NCI-H1694 (cell line): ENCODE measurements around the gene ENO3.
A peak's percentile ranks its signal among the peaks of the same experiment; 100 is the strongest.
"Not testable (repeated sequence)": the region's sequence is repeated elsewhere in the genome, so short reads cannot be mapped to it uniquely, and the experiment has no call there.

Experiments
- DNase-seq: peaks from one replicate; lab custom pipeline; 2025; lab: John Stamatoyannopoulos, UW

The ENO3 gene

GRCh38 chr17:4950746-4951204 lies at the start of gene ENO3:
Gene ENO3 (plus strand): TSS chr17:4951119. CDS start chr17:4951830, 711 bp downstream.
- DNase-seq, result peak; percentile 45

GRCh38 chr17:4901648-4902344 lies 49.1 kb upstream of the ENO3 start:
- no peak for DNase-seq

DNA sequence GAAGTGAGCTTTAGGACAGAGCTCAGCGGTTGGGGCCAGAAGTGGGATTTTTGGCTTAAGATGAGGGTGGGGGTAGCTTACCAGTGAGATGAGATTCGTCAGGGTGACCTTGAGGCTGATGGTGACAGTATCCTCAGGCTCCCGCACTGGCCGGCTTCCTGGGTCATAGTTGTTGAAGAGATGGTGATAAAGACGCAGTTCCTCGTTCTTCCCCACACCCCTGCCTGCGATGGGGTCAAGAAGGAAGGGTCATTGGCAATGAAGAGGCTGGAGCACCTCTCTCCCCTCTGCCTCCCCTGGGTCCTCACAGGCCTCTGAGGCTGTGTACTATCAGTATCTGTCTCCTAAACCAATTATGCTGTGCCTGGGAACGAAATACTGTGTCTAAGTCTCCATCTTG lies 48.4 kb upstream of the ENO3 start:
- no peak for DNase-seq

- peak; percentile 85 for DNase-seq
These were observed 47.7 kb upstream of the ENO3 start, which contains the start of gene CHRNE for GRCh38 chr17:4903051-4903818. Gene CHRNE (minus strand): TSS chr17:4903098. CDS start chr17:4903063, 35 bp downstream.

DNA sequence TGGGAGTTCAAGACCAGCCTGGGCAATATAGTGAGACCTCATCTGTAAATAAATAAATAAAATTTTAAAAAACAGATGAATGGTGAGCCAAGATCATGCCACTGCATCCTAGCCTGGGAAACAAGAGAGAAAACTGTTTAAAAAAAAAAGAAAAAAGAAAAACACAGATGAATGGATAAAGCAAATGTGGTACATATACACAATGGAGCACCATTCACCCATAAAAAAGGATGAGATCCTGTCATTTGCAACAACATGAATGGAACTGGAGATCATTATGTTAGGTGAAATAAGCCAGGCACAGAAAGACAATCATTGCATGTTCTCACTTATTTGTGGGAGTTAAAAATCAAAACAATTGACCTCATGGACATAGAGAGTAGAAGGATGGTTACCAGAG lies 44.3 kb upstream of the ENO3 start:
- DNase-seq, result not testable (repeated sequence)

GRCh38 chr17:4908301-4908700 lies 42.6 kb upstream of the ENO3 start:
- no peak for DNase-seq

- DNase-seq, result peak; percentile 51
These were observed 42.0 kb upstream of the ENO3 start for GRCh38 chr17:4908711-4909496.

- DNase-seq, result no peak
These were observed 36.9 kb upstream of the ENO3 start for GRCh38 chr17:4913994-4914393.

GRCh38 chr17:4914551-4914950 lies 36.4 kb upstream of the ENO3 start:
- DNase-seq, result not testable (repeated sequence)

DNA sequence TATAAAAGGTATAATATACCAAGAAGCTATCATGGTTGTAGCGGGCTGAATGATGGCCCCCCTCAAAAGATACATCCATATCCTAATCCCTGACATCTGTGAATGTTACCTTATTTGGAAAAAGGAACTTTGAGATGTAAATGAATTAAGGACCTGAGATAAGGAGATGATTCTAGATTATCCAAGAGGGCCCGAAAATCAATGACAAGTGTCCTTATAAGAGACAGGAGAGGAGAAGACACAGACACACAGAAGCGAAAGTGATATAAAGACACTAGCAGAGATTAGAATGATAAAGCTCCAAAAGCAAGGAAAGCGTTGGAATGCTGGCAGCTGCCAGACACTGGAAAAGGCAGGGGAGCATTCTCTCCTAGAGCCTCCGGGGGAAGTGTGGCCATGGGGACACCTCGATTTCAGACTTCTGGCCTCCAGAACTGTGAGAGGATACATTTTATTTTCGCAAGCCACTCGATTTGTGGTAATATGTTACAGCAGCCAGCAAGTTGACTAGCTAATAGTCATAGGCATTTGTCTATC lies 31.3 kb upstream of the ENO3 start:
- no peak for DNase-seq

GRCh38 chr17:4920351-4921048 lies 30.4 kb upstream of the ENO3 start:
- DNase-seq, result no peak

- no peak for DNase-seq
These were observed 29.6 kb upstream of the ENO3 start for GRCh38 chr17:4921320-4921719.

DNA sequence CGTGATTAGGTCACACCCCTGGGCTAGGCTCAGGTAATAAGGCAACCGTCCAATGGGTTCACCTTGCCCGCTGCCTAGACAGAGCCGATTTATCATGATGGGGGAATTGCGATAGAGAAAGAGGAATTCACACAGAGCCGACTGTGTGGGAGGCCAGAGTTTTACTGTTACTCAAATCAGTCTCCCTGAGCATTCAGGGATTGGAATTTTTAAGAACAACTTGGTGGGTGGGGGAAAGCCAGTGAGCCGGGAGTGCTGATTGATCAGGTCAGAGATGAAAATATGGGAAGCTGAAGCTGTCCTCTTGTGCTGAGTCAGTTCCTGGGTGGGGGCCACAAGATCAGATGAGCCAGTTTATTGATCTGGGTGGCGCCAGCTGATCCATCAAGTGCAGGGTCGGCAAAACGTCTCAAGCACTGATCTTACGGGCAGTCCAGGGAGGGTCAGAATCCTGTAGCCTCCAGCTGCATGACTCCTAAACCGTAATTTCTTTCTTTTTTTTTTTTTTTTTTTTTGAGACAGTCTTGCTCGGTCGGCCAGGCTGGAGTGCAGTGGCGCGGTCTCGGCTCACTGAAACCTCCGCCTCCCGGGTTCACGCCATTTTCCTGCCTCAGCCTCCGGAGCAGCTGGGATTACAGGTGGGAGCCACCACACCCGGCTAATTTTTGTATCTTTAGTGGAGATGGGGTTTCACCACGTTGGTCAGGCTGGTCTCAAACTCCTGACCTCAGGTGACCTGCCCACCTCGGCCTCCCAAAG lies 24.2 kb upstream of the ENO3 start:
- not testable (repeated sequence) for DNase-seq

- no peak for DNase-seq
These were observed 22.0 kb upstream of the ENO3 start for GRCh38 chr17:4928881-4929280.

- DNase-seq, result no peak
These were observed 19.0 kb upstream of the ENO3 start, which contains the start of gene GP1BA for GRCh38 chr17:4931963-4932362. Gene GP1BA (plus strand): TSS chr17:4932277. CDS start chr17:4932605, 328 bp downstream.

DNA sequence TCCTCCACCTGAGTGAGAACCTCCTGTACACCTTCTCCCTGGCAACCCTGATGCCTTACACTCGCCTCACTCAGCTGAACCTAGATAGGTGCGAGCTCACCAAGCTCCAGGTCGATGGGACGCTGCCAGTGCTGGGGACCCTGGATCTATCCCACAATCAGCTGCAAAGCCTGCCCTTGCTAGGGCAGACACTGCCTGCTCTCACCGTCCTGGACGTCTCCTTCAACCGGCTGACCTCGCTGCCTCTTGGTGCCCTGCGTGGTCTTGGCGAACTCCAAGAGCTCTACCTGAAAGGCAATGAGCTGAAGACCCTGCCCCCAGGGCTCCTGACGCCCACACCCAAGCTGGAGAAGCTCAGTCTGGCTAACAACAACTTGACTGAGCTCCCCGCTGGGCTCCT lies 18.2 kb upstream of the ENO3 start:
- DNase-seq, result no peak

- no peak for DNase-seq
These were observed 17.3 kb upstream of the ENO3 start for GRCh38 chr17:4933646-4934045.

DNA sequence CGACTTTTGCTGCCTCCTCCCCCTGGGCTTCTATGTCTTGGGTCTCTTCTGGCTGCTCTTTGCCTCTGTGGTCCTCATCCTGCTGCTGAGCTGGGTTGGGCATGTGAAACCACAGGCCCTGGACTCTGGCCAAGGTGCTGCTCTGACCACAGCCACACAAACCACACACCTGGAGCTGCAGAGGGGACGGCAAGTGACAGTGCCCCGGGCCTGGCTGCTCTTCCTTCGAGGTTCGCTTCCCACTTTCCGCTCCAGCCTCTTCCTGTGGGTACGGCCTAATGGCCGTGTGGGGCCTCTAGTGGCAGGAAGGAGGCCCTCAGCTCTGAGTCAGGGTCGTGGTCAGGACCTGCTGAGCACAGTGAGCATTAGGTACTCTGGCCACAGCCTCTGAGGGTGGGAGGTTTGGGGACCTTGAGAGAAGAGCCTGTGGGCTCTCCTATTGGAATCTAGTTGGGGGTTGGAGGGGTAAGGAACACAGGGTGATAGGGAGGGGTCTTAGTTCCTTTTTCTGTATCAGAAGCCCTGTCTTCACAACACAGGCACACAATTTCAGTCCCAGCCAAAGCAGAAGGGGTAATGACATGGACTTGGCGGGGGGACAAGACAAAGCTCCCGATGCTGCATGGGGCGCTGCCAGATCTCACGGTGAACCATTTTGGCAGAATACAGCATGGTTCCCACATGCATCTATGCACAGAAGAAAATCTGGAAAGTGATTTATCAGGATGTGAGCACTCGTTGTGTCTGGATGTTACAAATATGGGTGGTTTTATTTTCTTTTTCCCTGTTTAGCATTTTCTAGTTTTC lies 16.5 kb upstream of the ENO3 start:
- no peak for DNase-seq

DNA sequence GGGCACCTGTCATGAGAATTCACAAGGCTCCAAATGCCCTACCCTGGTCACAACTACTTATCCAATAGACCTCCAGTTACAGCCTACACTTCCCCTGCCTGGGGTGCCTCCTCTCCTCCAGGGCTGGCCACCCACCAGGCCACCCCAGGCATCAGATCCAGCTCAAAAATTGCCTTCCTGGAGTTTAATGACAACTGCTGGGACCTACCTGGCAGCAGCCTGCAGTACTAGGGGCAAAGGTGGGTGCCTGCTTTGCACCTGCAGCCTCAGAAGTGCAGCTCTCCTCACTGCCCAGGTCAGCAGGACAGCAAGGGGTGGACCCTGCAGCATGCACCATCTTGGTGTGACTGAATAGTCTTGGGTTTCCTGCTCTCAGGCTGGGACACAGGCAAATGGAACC lies 15.3 kb upstream of the ENO3 start:
- no peak for DNase-seq

DNA sequence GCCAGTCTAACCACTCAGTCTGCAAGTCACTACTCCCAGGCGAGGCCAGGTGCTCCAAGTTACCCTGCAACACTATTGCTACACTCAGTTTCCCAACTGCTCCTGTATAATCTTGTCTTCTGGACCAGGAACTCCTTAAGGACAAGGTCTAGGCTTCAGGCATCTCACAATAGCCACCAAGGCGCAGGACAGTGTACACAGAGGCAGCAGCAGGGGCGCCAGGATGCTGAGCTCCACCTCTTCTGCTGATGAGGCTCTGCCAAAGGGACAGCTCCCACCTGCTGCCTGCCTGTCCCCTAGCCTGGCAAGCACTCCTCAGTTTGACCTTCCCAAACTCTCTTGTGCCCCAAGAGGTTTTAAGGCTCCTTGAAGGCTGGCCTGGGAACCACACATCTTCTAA lies 14.5 kb upstream of the ENO3 start:
- no peak for DNase-seq
